Panc1 (cell line): ENCODE data around the gene ADORA2A.

Source experiments
- CTCF ChIP-seq: fragments of 450-650 bp; IDR thresholded peaks from 2 replicates; pipeline ENCODE4 v1.5.1; 2017; ENCODE audit warnings: mild to moderate bottlenecking
- POLR2AphosphoS5 ChIP-seq: IDR thresholded peaks from 2 replicates; pipeline ENCODE4 v1.6.1; 2012; ENCODE audit warnings: mild to moderate bottlenecking, low read depth, low read length, moderate library complexity

GRCh38 chr22:24442352-24442744, 14.9 kb downstream of the ADORA2A start:
- TF ChIP-seq CTCF = no peak
- TF ChIP-seq POLR2AphosphoS5 = no peak
